Stimulated activated CD8-positive, alpha-beta memory T cell treated with anti-CD3 and anti-CD28 coated beads, Interleukin-2, amount 100 ng/mL, for 48 hours (primary cell): ENCODE measurements around the gene MOB3A.
A peak's percentile ranks its signal among the peaks of the same experiment; 100 is the strongest.

Source experiments
- DNase-seq, 2 donors: peaks; one replicate each; pipeline ENCODE4 v3.0.0-alpha.2; 2020; ENCODE audit warnings: low read depth in 2 of 2

Gene MOB3A

DNA sequence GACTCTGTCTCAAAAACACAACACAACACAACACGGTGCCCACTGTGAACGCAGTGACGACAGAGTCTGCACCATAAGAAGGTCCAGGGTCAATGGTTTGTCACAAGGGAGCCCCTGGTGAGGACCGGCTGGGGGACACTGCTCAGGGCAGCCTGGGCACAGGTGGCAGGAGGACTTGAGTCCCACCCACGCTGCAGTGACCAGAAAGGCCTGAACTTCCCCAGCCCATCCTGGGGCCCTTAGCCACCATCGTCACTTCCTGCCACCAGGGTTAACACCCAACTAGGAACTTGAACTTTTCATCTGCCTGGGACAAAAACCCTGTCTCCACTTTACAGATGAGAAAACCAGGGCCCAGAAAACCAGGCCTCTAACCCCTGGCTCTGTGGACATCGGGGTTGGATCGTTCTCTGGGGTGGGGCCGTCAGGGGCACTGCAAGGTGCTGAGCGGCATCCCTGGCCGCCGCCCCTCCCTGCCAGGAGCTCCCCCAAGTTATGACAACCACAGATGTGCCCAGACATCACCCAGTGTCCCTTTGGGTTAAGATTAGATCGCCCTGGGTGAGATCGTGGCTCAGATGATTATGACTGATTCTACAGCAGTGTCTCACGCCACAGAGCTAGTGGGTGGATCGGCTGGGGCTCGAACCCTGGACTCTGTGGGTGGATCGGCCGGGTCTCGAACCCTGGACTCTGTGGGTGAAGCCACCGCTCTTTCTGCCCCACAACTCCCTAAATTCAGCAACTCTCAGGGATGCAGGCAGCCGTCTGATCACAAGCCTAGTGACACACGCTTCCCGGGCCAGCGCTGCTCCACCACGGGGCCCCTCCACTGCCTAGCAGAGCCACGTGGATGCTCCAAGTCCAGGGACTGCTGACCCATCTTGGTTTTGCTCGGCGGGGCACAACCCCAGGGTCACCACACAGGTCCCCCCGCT is 14.0 kb downstream of the MOB3A start:
- DNase-seq, result no peak

DNA sequence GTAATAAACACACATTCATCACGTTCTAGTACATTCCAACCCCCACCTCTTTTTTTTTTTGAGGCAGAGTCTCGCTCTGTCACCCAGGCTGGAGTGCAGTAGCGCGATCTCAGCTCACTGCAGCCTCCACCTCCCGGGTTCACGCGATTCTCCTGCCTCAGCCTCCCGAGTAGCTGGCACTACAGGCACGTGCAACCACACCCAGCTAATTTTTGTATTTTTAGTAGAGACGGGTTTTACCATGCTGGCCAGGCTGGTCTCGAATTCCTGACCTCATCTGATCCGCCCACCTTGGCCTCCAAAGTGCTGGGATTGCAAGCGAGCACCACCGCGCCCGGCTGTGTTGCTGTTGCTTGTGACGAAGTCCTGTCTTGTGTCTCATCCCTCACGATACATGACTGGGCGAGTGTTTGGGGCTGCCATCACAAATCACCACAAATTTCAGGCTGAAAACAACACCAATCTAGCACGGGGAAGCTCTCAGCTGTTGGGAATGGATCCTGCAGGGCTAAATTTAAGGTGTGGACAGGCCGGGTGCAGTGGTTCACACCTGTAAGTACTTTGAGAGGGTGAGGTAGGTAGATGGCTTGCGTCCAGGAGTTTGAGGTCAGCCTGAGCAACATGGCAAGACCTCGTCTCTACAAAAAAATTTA is 15.7 kb downstream of the MOB3A start:
- DNase-seq, result no peak

DNA sequence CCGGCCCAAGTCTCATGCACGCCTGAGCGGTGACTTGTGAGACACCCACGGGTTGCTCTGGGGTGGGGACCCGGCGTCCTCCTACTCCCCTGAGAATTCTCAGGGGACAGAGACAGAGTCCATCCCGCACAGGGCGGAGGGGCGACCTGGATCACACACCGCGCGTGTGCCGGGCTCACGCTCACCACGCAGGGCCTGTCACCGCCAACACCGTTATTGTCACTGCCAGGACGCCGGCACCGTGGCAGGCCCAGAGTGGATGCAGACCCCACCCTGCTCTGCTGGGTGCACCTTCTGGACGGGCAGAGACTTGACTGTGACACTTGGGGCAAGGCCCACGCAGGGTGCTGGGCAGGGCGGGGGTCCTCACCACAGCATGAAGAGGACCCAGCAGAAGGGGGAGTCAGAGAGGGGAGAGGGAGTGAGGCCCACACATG is 16.2 kb downstream of the MOB3A start:
- no peak for DNase-seq

DNA sequence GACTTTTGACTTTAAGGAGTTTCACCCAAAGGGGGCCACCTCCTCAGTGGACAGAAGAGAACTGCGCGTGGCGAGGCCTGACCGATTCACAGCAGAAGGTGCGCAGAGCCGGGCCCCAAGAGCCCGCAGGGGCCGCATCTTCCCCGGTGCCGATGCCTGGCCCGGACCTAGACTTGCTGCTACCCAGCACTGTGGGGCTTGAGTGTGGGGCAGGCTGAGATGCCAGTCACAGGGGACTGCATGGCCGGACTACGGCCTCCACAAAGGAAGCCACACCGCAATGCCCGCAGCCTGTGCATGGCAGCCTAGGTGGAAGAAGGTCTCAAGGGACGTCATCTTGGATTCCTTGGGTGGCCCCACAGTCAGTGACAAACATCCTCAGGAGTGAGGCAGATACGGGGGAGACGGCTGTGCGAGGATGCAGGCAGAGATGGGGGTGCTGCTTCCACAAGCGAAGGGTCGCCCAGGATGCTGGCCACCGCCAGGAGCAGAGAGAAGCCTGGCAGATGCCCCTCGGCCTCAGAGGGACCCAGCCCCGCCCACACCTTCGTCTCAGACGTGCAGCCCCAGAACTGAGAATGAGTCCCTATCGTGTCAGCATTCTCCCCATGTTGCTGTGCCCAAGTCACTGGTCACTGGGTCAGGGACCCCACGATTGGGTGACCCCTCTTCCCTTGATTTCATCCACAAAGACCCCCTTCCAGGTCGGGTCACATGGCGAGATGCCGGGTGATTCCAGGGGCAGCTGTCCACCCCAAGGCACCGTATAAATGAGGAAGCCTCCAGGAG is 16.9 kb downstream of the MOB3A start:
- DNase-seq, result no peak

DNA sequence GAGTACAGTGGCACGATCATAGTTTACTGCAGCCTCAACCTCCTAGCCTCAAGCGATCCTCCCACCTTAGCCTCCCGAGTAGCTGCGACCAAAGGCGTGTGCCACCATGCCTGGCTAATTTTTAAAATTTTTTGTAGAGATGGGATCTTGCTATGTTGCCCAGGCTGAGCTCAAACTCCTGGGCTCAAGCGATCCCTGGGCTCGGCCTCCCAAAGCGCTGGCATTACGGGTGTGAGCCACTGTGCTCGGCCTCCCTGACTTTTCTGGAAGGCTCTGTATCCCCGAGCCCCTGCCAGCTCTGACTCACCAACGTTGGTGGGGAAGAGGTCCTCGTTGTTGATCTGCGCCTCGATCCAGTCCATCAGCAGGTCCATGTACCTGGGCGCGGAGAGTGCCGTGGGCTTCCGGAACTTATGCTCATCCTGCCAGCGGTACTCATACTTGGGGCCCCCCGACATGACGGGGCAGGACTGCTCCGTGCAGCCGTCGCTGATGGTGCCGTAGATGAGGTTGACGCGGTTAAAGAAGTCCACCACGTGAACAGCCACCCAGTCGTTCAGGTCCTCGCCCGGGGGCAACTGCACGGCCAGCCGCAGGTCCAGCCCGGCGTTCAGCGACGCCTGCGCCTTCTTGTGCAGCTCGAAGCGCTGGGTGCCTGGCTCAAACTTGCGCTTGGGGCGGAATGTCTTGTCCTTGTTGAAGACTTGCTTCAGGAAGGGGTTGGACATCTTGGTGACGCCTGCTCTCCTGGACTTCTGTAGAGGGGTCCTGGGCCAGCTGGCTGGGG is 18.1 kb downstream of the MOB3A start:
- DNase-seq, result no peak

DNA sequence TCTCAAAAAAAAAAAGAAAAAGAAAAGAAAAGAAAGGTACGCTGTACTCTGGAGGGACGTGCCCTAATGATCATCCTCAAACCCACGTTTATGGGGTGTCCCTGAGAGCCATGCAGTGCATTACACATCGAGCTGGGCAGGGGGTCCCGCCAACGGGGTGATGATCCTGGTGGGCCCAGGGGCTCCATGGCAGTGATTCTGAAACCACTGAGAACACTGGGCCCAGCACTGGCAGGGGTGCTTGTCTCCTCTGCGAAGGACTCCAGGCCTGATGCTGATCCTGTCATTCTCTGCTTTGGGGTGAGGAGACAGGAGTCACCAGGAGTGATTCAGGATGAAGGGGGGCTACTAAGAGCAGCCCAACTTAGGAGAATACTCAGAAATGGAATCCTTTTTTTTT is 18.7 kb downstream of the MOB3A start:
- no peak for DNase-seq

DNA sequence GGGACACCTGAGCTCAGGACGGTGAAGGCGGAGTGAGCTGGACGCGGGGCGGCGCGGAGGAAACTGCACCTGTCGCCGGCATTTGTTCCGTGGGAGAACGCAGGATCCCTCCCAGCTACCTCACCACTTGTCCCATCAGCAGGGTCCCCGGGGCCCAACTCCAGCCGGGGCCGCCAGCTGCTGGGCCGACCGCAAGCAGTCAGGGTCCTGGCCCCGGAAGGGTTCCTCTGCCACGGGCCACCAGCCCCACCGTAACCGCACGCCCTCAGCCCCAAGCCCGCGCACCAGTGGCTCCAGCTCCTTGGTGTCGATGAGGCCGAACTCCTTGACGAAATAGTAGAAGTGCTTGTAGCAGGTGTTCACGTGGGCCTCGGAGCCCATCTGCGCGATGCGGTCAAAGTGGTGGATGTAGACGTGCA is 19.6 kb downstream of the MOB3A start:
- no peak for DNase-seq

DNA sequence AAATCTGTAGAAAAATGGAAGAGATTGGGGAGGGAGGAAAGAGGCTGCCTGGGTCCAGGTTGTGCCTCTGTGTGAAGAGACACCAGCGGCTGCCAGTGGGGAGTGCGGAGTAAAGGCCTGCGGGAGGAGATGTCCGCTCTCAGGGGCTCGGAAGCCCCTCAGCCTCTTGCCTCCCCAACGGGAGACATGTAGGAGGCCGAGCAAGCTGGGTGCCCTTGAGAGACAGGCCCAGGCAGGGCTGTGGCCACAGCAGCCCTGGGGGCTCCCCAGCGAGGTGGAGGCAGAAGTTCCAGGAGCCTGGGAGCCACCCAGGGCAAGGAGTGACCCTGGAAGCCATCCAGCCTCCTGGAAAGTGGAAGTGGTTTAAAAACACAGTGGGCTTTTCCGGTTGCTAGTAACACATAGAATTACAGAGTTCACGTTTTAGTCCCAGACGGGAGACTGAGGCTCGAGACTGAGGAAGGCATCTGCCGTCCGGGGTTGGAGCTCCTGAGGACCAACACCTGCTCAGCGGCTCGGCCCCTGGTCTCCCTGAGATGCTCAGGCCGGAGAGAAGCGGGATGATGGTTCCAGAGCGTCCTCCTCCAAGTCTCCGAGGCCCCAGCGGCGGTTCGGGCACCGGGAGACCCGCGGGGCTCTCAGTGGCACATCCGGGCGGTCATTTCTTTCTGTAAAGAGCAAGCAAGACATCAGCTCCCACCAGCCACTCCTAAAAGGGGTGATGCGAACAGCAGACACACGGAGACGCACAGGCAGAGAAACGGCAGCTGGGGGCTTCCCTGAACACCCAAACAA is 23.2 kb downstream of the MOB3A start:
- DNase-seq, result no peak

DNA sequence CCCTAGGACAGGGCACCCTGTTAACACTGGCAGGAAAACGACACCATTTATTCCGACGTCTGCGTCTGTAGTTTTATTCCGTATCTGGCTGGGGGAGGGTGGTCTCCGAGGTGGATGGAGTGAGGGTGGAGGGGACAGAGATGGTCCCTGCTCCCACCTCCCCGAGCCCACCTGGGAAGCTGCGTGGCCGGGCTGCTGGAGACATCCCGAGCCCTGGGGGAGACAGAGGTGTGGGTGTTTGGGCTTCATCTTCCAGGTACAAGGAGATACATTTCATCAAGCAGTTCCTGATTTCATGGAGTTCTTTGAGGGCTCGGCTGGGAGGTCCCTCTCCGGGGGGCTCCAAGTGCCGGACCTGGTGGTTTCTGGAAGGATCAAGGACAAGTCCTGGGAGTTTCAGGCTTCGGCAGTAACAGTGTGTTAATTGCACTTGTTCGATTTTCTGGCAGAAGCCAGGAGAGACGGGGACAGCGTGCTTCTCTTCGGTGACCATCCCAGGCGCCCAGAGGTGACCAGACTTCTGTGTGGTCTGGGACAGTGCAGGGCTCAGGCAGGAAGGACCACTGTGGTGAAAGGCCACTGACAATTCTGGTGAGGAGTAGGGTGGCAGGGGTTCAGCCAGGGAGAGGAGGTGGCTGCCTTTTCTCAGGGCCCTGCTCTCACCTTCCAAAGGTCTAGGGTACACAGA is 25.0 kb downstream of the MOB3A start:
- DNase-seq, result no peak

DNA sequence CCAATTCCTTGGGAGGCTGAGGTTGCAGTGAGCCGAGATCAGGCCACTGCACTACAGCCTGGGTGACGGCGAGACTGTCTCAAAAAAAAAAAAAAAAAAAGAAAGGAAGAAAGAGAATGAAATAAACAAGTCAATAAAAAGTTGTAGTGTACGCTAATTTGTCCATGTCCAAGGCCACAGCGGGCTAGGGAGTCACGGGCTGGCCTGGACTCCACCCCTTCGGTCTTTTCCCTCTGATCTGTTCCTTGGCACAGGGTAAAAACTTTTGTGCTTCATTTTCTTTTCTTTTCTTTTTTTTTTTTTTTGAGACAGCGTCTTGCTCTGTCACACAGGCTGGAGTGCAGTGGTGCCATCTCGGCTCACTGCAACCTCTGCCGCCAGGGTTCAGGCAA is 25.7 kb downstream of the MOB3A start:
- no peak for DNase-seq

DNA sequence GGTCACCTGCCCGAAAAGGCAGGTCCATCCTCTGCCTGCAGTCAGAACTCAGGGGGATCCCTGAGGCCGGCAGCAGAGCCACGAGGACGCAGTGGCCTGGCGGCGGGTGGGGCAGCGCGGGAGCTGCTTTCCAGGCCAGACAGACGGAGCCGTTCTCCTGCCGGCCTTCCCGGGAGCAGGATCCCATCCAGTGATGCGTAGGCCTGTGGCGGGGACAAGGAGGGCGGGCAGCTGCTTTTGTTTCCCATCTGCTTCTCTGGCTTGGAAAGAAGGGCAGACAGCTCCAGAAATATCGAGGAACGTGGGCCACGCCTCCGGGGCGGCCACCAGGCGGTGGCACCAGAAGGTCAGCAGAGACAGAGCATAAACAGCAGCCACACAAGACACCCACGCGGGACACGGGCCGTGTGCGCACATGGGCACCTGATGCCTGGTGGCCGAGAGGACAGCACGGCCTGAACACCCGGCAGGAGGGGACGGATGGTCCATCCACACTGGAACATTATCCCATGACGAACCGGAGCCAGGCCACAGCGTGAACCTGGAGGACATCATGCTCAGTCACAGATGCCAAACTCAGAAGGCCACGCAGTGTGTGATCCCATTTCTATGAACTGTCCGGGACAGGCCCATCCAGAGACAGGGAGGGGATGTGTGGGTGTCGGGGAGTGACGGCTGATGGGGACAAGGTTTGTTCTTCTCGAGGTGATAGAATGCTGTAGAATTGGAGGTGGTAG is 31.2 kb downstream of the MOB3A start:
- DNase-seq, result no peak

DNA sequence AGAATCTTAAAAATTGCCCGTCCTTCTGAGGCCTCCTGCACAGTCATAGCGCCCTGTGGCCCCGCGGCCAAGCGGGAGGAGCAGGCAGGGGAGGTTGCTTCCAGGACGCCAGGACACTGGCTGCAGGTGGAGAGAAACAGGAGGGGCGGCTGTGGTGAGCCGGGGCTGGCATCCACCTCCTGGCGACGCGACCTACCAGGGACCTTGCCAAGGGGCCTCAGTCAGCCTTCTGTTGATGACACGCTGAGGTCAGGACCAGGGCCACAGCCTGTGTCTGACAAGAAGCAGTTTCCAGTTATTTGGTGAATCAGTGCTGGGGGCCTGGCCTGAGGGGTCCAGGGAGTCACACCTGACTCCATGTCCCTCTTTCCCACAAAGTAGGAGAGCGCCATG is 31.7 kb downstream of the MOB3A start:
- no peak for DNase-seq

DNA sequence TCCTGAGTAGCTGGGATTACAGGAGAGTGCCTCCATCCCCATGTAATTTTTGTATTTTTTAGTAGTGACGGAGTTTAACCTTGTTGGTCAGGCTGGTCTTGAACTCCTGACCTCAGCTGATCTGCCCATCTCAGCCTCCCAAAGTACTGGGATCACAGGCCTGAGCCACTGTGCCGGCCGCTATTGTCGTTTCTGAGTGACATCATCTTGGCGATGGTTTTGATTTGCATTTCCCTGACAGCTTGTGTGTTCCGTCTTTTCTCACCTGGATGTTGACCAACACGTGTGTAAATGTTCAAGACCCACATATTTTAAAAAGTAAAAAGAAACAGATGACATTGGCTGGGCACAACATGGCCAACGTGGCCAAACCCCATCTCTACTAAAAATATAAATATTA is 32.3 kb downstream of the MOB3A start:
- no peak for DNase-seq

DNA sequence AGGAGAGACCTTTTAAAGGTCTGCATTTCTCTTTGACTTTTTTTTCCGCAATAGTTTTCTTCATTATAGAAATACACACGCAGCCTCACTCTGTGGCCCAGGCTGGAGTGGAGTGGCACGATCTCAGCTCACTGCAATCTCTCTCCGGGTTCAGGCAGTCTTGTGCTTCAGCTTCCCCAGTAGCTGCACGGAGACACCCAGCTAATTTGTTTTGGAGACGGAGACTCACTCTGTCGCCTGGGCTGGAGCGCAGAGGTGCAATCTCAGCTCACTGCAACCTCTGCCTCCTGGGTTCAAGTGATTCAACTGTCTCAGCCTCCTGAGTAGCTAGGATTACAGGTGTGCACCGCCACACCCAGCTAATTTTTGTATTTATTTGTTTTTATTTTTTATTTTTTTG is 33.4 kb downstream of the MOB3A start:
- DNase-seq, result no peak

DNA sequence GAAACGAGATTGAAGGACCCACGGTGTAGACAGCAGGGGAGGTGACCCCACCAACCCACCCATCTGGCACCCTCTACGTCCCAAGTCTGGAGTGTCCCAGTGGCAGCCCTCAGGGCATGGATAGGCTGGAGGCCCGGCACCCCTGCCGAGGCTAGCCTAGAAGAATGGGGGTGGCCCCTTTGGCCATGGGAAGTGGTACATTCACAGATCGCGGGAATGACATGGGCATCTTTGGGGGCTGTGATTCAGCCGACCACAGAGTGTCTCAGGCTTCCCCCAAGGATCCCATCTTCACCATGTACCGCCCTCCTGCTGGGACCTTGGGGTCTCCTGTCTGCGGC is 33.8 kb downstream of the MOB3A start:
- DNase-seq, result no peak

DNA sequence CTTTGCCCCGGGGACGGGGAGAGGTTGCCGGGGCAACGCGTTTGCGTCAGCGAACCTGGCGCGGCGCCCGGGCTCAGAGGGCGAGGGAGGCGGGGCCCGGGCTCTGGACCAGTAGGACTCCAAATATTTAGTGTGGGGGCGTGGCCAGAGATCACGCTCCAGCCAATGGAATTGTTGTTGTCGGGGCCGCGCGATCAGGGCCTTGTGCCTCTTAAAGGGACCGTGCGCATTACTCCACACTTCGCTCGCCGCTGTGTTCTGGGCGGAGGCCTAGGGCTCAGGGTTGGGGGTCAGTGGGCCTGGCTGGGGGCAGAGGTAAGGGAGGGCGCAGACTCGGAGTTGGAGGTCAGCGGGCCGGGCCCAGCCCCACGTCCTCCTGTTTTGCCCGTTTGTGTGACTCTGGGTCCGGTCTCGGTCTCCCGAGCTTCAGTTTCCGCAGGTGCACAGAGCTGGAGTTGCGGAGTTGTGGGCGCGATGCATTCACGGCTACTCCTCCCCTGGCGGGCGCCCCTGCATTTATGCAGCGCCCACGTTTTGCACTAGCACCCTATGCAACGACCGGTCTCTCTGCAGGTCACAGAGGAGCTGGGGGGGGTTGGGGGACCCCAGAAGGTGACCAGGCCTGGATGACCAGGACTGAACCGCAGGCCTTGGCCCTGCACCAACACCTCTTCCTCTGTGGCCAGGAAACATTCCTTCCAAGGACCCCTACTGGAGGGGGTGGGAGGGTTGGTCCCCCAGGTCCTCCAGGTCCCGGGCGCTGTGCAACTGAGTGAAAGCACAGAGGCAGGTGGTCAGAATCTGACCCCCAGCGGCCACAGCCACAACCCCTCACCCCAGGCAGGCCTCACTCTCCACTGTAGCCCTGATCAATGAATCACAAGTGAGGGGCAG is 34.4 kb downstream of the MOB3A start:
- peak; percentile 99 to 100 for DNase-seq

DNA sequence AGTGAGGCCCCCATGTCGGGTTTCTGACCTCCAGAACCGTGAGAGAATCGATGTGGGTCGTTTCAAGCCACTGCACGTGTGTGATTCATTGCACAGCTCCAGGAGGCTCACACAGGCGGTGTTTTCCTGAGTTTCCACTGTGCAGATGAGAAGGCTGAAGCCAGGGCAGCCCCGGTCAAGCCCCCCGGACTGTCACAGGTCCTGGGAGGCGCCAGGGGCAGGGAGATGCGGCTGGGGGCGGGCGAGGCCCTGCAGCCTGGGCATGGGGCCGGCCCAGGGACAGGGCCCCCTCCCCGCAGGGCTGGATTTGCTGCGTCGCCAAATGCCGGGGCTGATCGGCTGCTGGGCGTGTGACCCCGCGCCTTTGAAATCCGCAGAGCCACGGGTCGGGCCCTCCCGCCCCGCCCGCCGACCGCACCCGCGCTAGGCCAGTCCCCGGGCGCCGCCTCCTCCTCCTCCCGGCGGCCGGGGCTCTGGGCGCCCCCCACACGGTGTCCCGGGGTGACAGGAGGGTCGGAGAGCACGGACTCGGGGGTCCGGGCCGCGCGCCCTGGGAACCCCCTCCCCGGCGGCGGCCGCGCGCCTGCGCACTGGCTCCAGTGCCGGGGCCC is 35.1 kb downstream of the MOB3A start:
- no peak for DNase-seq
